Astrocyte (in vitro differentiated cells and primary cell): Measurements from ENCODE around the gene NPR2.

Experiments used
- CTCF ChIP-seq: IDR thresholded peaks from 2 replicates; pipeline ENCODE4 v1.5.1; 2011; ENCODE audit warnings: low read depth, mild to moderate bottlenecking, inconsistent platforms, low read length, moderate library complexity; ENCODE audit not compliant: insufficient read depth
- EZH2 ChIP-seq: IDR thresholded peaks from 2 replicates; pipeline ENCODE4 v1.6.1; 2012; ENCODE audit warnings: mild to moderate bottlenecking, low read length, inconsistent platforms; ENCODE audit not compliant: insufficient read depth

GRCh38 chr9:35755071-35755470 lies 36.3 kb upstream of the NPR2 start:
- TF ChIP-seq EZH2 (no peak), CTCF (no peak)
